Lower leg skin (tissue), 4 donors: ENCODE measurements around the gene TBC1D2. TPM values are rescaled to one million over a fixed set of nuclear protein-coding genes. Genes with fewer than 3 reads are reported as not detected.

Experiments used
- DNase-seq, 2 donors: peaks; one replicate each; pipeline ENCODE4 v3.0.0-alpha.2; 2019; ENCODE audit warnings: low spot score in 2 of 2
- H3K4me3 ChIP-seq: fragments of 200-600 bp; sonication (generic); 2 replicates; pipeline ENCODE4 v1.5.1; 2017; ENCODE audit warnings: mild to moderate bottlenecking, low read depth; ENCODE audit not compliant: poor library complexity, severe bottlenecking
- CTCF ChIP-seq, 3 donors: fragments of 450-650 bp; IDR thresholded peaks; one replicate each; pipeline ENCODE4 v1.5.1; 2016; ENCODE audit warnings: antibody characterized with exemption in 3 of 3, mild to moderate bottlenecking in 3 of 3, moderate library complexity in 2 of 3
- POLR2A ChIP-seq, 2 donors: fragments of 450-650 bp; IDR thresholded peaks; one replicate each; pipeline ENCODE4 v1.6.1; 2016 to 2017; ENCODE audit warnings: antibody characterized with exemption in 2 of 2, mild to moderate bottlenecking in 1 of 2, moderate library complexity in 1 of 2
- WGBS, 2 donors: methylation state at CpG; one replicate each; pipeline ENCODE4 v1.1.5; 2018; 5-methylcytosine and 5-hydroxymethylcytosine counted together
- intact Hi-C: fragments of 100-400 bp; cut with DNase I; formaldehyde crosslinking; loops from one replicate; pipeline ENCODE4 v1.15.0; 2023; ENCODE audit warnings: low total_unique reads
- total RNA-seq, 4 donors: library from RNA; depleted of rRNA; stranded (reverse); fragments of >200 nt; gene quantifications; one replicate each; pipeline ENCODE4 v1.1.0, GENCODE V29; 2016

The TBC1D2 gene
- total RNA-seq, 4 donors from 2014 or later = 35.4 to 56.3 (median 45.9) TPM

GRCh38 chr9:98222885-98223691 lies 32.4 kb downstream of the TBC1D2 start:
- no peak overlapping the region for H3K4me3 ChIP-seq
- TF ChIP-seq CTCF (IDR thresholded peaks at IDR 0.05) (no peak), POLR2A (IDR thresholded peaks at IDR 0.05) (no peak)
- intact Hi-C loops = no loop called here
- no peak for DNase-seq
- WGBS, 2 donors = 40 to 43% methylated on average over 5 of the region's 5 CpGs

GRCh38 chr9:98220911-98221310 lies 34.5 kb downstream of the TBC1D2 start:
- DNase-seq = no peak
- no peak overlapping the region for H3K4me3 ChIP-seq
- no peak for TF ChIP-seq POLR2A (IDR thresholded peaks at IDR 0.05)
- no peak for TF ChIP-seq CTCF (IDR thresholded peaks at IDR 0.05)
- 96% methylated on average over 21 of the region's 21 CpGs for WGBS, 2 donors
- intact Hi-C loops = no loop called here

GRCh38 chr9:98219794-98220370 lies 35.6 kb downstream of the TBC1D2 start:
- TF ChIP-seq CTCF (IDR thresholded peaks at IDR 0.05) (no peak), POLR2A (IDR thresholded peaks at IDR 0.05) (no peak)
- no peak for DNase-seq
- intact Hi-C loops = no loop called here
- 92 to 93% methylated on average over 11 of the region's 11 CpGs for WGBS, 2 donors
- no peak overlapping the region for H3K4me3 ChIP-seq

GRCh38 chr9:98219364-98219716 lies 36.1 kb downstream of the TBC1D2 start:
- no peak for DNase-seq
- intact Hi-C loops = no loop called here
- TF ChIP-seq POLR2A (IDR thresholded peaks at IDR 0.05) (no peak), CTCF (IDR thresholded peaks at IDR 0.05) (no peak)
- no peak overlapping the region for H3K4me3 ChIP-seq
- WGBS, 2 donors = 92% methylated on average over 7 of the region's 7 CpGs

GRCh38 chr9:98218562-98219363 lies 36.7 kb downstream of the TBC1D2 start:
- H3K4me3 ChIP-seq = no peak overlapping the region
- TF ChIP-seq CTCF (IDR thresholded peaks at IDR 0.05) = no peak
- no peak for TF ChIP-seq POLR2A (IDR thresholded peaks at IDR 0.05)
- no peak for DNase-seq
- WGBS, 2 donors = 87% methylated on average over 11 of the region's 11 CpGs
- intact Hi-C loops = no loop called here
